Epithelial cell of esophagus (primary cell): ENCODE results near the gene WDR77.

Experiments
- DNase-seq: peaks from one replicate; pipeline ENCODE4 v3.0.0; 2010; ENCODE audit warnings: low read depth
- H3K4me3 ChIP-seq: 2 replicates; pipeline ENCODE4 v1.5.1; 2011; ENCODE audit warnings: mild to moderate bottlenecking, low read length, control low read depth
- TF ChIP-seq, protein P1 (sequence below): IDR thresholded peaks from 2 replicates; pipeline ENCODE4 v1.5.1; 2011; ENCODE audit warnings: low read depth, mild to moderate bottlenecking, low read length, control low read depth, inconsistent platforms; ENCODE audit not compliant: insufficient read depth; ENCODE audit errors: missing control alignments

WDR77 gene

GRCh38 chr1:111406321-111406768 lies 42.7 kb downstream of the WDR77 start:
- TF ChIP-seq, protein P1, sequence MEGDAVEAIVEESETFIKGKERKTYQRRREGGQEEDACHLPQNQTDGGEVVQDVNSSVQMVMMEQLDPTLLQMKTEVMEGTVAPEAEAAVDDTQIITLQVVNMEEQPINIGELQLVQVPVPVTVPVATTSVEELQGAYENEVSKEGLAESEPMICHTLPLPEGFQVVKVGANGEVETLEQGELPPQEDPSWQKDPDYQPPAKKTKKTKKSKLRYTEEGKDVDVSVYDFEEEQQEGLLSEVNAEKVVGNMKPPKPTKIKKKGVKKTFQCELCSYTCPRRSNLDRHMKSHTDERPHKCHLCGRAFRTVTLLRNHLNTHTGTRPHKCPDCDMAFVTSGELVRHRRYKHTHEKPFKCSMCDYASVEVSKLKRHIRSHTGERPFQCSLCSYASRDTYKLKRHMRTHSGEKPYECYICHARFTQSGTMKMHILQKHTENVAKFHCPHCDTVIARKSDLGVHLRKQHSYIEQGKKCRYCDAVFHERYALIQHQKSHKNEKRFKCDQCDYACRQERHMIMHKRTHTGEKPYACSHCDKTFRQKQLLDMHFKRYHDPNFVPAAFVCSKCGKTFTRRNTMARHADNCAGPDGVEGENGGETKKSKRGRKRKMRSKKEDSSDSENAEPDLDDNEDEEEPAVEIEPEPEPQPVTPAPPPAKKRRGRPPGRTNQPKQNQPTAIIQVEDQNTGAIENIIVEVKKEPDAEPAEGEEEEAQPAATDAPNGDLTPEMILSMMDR, result no peak
- peak; percentile 69 for DNase-seq
- H3K4me3 ChIP-seq, result no peak overlapping the region

DNA sequence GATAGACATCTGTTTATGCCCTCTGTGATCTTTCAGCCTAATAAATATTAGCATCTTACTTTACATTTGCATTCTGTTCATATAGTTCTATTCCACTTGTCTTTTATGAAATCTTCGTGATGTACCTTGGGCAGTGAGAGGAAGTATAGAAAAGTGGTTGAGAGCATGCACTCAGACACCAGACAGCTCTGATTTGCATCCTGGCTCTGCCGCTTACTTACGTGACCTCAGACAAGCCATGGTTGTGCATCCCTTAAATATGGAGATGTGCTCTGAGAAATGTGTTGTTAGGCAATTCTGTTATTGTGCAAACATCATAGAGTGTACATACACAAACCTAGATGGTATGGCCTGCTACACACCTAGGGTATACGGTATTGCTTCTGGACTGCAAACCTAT lies 44.5 kb downstream of the WDR77 start:
- DNase-seq, result no peak
- H3K4me3 ChIP-seq, result no peak overlapping the region
- TF ChIP-seq, protein P1, result no peak

DNA sequence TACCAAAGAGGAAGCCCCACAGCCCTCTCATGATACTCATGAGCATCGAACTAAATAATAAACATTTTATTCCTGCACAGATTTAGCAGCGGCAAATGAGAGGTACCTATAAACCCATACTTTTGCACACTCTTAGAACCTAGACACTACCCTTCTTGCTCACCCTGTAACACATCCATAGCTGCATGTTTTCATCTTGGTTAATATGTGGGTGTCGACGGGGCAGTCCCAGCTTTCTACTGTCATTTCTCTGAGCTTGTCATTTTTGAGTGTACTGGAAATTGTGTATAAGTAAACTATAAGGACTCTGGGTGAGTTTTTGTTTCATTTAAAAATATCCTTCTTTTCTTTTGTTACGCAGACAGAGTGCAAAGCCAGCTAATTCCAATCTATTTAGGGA lies 47.0 kb downstream of the WDR77 start:
- TF ChIP-seq, protein P1, result no peak
- DNase-seq, result no peak

DNA sequence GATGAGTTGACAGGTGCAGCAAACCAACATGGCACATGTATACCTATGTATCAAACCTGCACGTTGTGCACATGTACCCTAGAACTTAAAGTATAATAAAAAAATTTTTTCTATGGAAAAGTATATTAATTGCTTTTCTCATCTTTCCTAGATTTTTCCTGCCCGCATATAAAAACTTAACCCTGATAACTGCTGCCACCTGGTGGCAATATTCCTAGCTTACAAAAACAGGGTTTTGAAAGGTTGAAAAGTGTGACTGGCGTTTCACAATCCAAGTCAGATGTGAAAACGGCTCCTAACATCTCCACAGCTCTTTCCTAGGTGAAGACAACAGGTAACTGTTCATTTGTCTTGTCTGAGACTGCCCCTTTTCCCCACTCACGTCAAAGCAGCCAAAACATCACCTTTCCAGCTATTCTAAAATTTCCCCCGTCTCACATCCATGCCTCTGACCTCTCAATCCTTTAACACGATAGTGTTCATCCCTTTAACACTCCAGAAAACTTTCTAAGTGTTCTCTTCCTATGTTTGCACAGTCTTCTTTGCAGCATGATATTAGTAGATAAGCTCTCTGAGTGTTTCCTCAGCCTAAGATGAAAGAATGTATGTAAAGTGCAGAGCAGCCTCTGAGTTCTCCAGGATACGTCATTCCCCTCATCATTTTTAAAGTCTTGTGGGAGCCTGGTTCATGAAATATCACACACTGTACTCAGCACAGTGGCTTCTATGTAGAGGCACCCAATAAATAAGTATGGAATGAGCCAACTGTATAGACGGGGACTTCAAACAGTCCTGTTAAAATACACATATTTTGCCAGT lies 49.1 kb downstream of the WDR77 start:
- peak; percentile 57 for DNase-seq
- TF ChIP-seq, protein P1, result peak; percentile 67

More for the DNA sequence above, 47.0 kb downstream of the WDR77 start:
- H3K4me3 ChIP-seq, result no peak overlapping the region

DNA sequence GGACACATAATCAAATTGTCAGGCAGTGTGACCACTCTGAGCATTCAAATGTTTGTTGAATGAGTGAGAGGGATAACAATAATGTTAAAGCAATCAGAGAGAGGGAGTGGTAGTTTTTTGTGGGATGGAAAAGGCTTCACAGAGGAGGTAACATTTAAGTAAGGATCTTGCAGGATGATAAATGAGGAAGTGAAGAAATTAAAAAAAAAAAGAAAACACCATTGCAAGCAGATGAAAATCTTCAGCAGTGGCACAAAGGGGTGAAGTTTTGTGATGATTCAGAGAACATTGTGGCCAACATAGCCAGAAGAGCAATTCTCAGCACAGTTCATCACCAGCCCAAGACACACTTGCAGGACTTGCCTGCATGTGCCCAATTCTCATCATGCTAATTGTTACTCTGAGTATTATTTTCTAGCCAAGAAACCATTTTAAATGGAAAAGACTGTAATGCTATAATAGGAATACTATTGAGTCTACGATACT lies 56.6 kb downstream of the WDR77 start:
- no peak for DNase-seq
- H3K4me3 ChIP-seq, result no peak overlapping the region
- TF ChIP-seq, protein P1, result no peak

More for the DNA sequence above, 49.1 kb downstream of the WDR77 start:
- H3K4me3 ChIP-seq, result no peak overlapping the region

DNA sequence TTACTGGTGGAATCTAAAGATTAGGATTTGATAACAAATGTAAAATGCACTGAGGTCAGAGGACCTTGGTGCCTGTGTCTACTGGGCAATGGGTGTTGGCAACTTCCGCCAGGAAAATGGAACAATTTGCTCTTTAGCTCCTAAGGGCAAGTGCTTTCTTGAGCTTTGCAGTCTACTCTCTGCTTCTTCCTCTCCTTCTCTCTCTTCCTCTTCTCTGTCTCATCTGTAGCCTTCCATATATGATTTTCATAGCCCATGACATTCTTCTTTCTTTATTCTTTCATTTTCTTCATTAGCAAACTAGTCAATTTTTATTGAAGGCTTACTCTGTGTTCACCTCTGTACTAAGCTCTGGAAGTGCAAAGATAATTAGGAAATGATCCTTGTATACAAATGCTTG lies 57.0 kb downstream of the WDR77 start:
- DNase-seq, result no peak
- H3K4me3 ChIP-seq, result no peak overlapping the region
- TF ChIP-seq, protein P1, result no peak
